GM12872 (cell line): ENCODE results near the gene SYNPO2L.
A peak's percentile ranks its signal among the peaks of the same experiment; 100 is the strongest.

Experiments
- CTCF ChIP-seq: IDR thresholded peaks from 3 replicates; pipeline ENCODE4 v1.5.1; 2011; ENCODE audit warnings: low read depth, mild to moderate bottlenecking, low read length, moderate library complexity; ENCODE audit not compliant: insufficient read depth

SYNPO2L gene

GRCh38 chr10:73644015-73644743, 11.7 kb downstream of the SYNPO2L start:
- TF ChIP-seq CTCF, result peak; percentile 88

GRCh38 chr10:73643362-73643761, 12.5 kb downstream of the SYNPO2L start:
- no peak for TF ChIP-seq CTCF

- no peak for TF ChIP-seq CTCF
These were observed 14.3 kb downstream of the SYNPO2L start, which contains the start of gene MYOZ1 for GRCh38 chr10:73641328-73642060. TSS of gene MYOZ1 (minus strand) at chr10:73641474. CDS start at chr10:73640017, 1,457 bp downstream.

GRCh38 chr10:73639286-73639685, 16.5 kb downstream of the SYNPO2L start:
- TF ChIP-seq CTCF, result no peak

- no peak for TF ChIP-seq CTCF
These were observed 20.0 kb downstream of the SYNPO2L start for GRCh38 chr10:73635781-73636180.

GRCh38 chr10:73634421-73634820, 21.4 kb downstream of the SYNPO2L start:
- no peak for TF ChIP-seq CTCF

- TF ChIP-seq CTCF, result no peak
These were observed 26.7 kb downstream of the SYNPO2L start for GRCh38 chr10:73629165-73629564.
